Fibroblast of the conjunctiva (primary cell): ENCODE measurements around the gene MBD3L2B.

Experiments used
- DNase-seq: peaks from one replicate; pipeline ENCODE4 v3.0.0-alpha.2; 2010; ENCODE audit warnings: low read depth

The MBD3L2B gene

GRCh38 chr19:7010722-7011593 is 10.3 kb downstream of the MBD3L2B start:
- DNase-seq = no peak

GRCh38 chr19:7007859-7008258 is 13.4 kb downstream of the MBD3L2B start:
- DNase-seq = no peak

- no peak for DNase-seq
Measured at GRCh38 chr19:7006135-7006704, 15.0 kb downstream of the MBD3L2B start.

- DNase-seq = no peak
Measured at GRCh38 chr19:7004313-7004931, 16.8 kb downstream of the MBD3L2B start.

GRCh38 chr19:7000816-7001215 is 20.4 kb downstream of the MBD3L2B start:
- DNase-seq = no peak

GRCh38 chr19:7000333-7000732 is 20.9 kb downstream of the MBD3L2B start:
- no peak for DNase-seq

GRCh38 chr19:6999933-7000332 is 21.3 kb downstream of the MBD3L2B start:
- DNase-seq = no peak

- DNase-seq = no peak
Measured at GRCh38 chr19:6997679-6998445, 23.4 kb downstream of the MBD3L2B start.

- DNase-seq = no peak
Measured at GRCh38 chr19:6996810-6997209, 24.4 kb downstream of the MBD3L2B start.

GRCh38 chr19:6995054-6995453 is 26.2 kb downstream of the MBD3L2B start:
- DNase-seq = no peak

GRCh38 chr19:6988257-6988656 is 33.0 kb downstream of the MBD3L2B start:
- DNase-seq = no peak

- no peak for DNase-seq
Measured at GRCh38 chr19:6987850-6988249, 33.4 kb downstream of the MBD3L2B start.

GRCh38 chr19:6983448-6983847 is 37.8 kb downstream of the MBD3L2B start:
- no peak for DNase-seq

- no peak for DNase-seq
Measured at GRCh38 chr19:6979399-6979798, 41.8 kb downstream of the MBD3L2B start.

- DNase-seq = no peak
Measured at GRCh38 chr19:6976197-6976596, 45.0 kb downstream of the MBD3L2B start.

GRCh38 chr19:6971366-6971765 is 49.9 kb downstream of the MBD3L2B start:
- no peak for DNase-seq

GRCh38 chr19:6970443-6970842 is 50.8 kb downstream of the MBD3L2B start:
- DNase-seq = no peak

- no peak for DNase-seq
Measured at GRCh38 chr19:6970021-6970420, 51.2 kb downstream of the MBD3L2B start.

- no peak for DNase-seq
Measured at GRCh38 chr19:6969490-6969889, 51.7 kb downstream of the MBD3L2B start.
